ENCODE measurements around the gene IFI6. TPM values are rescaled to one million over a fixed set of nuclear protein-coding genes. Genes with fewer than 3 reads are reported as not detected.
"Not testable (repeated sequence)": the region's sequence is repeated elsewhere in the genome, so short reads cannot be mapped to it uniquely, and the experiment has no call there.

Gene IFI6
- total RNA-seq, 1 experiment from 2014 or later = 44.5 TPM

- no peak for TF ChIP-seq CTCF (IDR thresholded peaks at IDR 0.05; ENCODE audit: insufficient read depth in 1 of 2, low read depth in 1 of 2, low read length in 1 of 2, severe bottlenecking in 1 of 2, unreplicated experiment in 1 of 2)
- H3K4me1 ChIP-seq = no peaks in the 10 kb centered on the region
- H3K27me3 ChIP-seq (replicated peaks; ENCODE audit: control insufficient read depth, insufficient read depth, low read length) = no peaks in the 10 kb centered on the region
- H3K36me3 ChIP-seq (ENCODE audit: control insufficient read depth, insufficient read depth, low read length) = no peaks in the 10 kb centered on the region
- intact Hi-C loops (cut with micrococcal nuclease; ENCODE audit: unreplicated experiment) = no loop called here
- Mint-ChIP-seq H3K27ac (ENCODE audit: unreplicated experiment) (no peak overlapping the region), H3K27me3 (ENCODE audit: insufficient read depth, unreplicated experiment) (no peaks in the 10 kb centered on the region), H3K36me3 (ENCODE audit: insufficient read depth, unreplicated experiment) (no peaks in the 10 kb centered on the region), H3K9me3 (ENCODE audit: unreplicated experiment) (no peaks in the 10 kb centered on the region), H3K4me3 (ENCODE audit: unreplicated experiment) (no peak overlapping the region), H3K4me1 (ENCODE audit: low read depth, unreplicated experiment) (no peaks in the 10 kb centered on the region)
- BruUV-seq (replicated peaks) = no TSS peak
- H3K9me3 ChIP-seq = no peaks in the 10 kb centered on the region
- no peak overlapping the region for H3K4me3 ChIP-seq (ENCODE audit: low read depth, low read length)
- ChIA-PET CTCF (interaction anchor here (0.6 to 0.9 kb wide), 2 partner anchors 41 to 72 kb away, joined by 3 read pairs; no protein-coding TSS in a partner anchor), POLR2A (no interaction called here)
- no peak for DNase-seq
Observed at GRCh38 chr1:27628712-27629111, 43.3 kb downstream of the IFI6 start.

GRCh38 chr1:27627733-27628132 lies 44.3 kb downstream of the IFI6 start:
- H3K4me3 ChIP-seq (ENCODE audit: low read depth, low read length); POLR2A ChIA-PET; H3K36me3 ChIP-seq (ENCODE audit: control insufficient read depth, insufficient read depth, low read length); H3K9me3 ChIP-seq; H3K27me3 ChIP-seq (replicated peaks; ENCODE audit: control insufficient read depth, insufficient read depth, low read length); H3K27me3 Mint-ChIP-seq (ENCODE audit: insufficient read depth, unreplicated experiment); intact Hi-C loops (cut with micrococcal nuclease; ENCODE audit: unreplicated experiment); H3K4me1 Mint-ChIP-seq (ENCODE audit: low read depth, unreplicated experiment); H3K9me3 Mint-ChIP-seq (ENCODE audit: unreplicated experiment); H3K4me3 Mint-ChIP-seq (ENCODE audit: unreplicated experiment); DNase-seq; BruUV-seq (replicated peaks); H3K36me3 Mint-ChIP-seq (ENCODE audit: insufficient read depth, unreplicated experiment); H3K4me1 ChIP-seq; H3K27ac Mint-ChIP-seq (ENCODE audit: unreplicated experiment): not testable (repeated sequence)
- CTCF ChIA-PET = interaction anchor here (1.0 kb wide), 1 partner anchor 14 kb away, joined by 4 read pairs; no protein-coding TSS in a partner anchor

GRCh38 chr1:27627061-27627460 lies 44.9 kb downstream of the IFI6 start:
- POLR2A ChIA-PET = no interaction called here
- Histone ChIP-seq H3K9me3 (no peaks in the 10 kb centered on the region), H3K27me3 (replicated peaks; ENCODE audit: control insufficient read depth, insufficient read depth, low read length) (no peaks in the 10 kb centered on the region), H3K36me3 (ENCODE audit: control insufficient read depth, insufficient read depth, low read length) (no peaks in the 10 kb centered on the region), H3K4me3 (ENCODE audit: low read depth, low read length) (no peak overlapping the region), H3K4me1 (no peaks in the 10 kb centered on the region)
- DNase-seq = no peak
- no TSS peak for BruUV-seq (replicated peaks)
- no peak for TF ChIP-seq CTCF (IDR thresholded peaks at IDR 0.05; ENCODE audit: insufficient read depth in 1 of 2, low read depth in 1 of 2, low read length in 1 of 2, severe bottlenecking in 1 of 2, unreplicated experiment in 1 of 2)
- CTCF ChIA-PET = no interaction called here
- no peaks in the 10 kb centered on the region for H3K9me3 Mint-ChIP-seq (ENCODE audit: unreplicated experiment)
- no peaks in the 10 kb centered on the region for H3K36me3 Mint-ChIP-seq (ENCODE audit: insufficient read depth, unreplicated experiment)
- H3K4me3 Mint-ChIP-seq (ENCODE audit: unreplicated experiment) = no peak overlapping the region
- intact Hi-C loops (cut with micrococcal nuclease; ENCODE audit: unreplicated experiment) = no loop called here
- no peak overlapping the region for H3K27ac Mint-ChIP-seq (ENCODE audit: unreplicated experiment)
- H3K27me3 Mint-ChIP-seq (ENCODE audit: insufficient read depth, unreplicated experiment) = peaks cover 2% of the 10 kb centered on the region
- H3K4me1 Mint-ChIP-seq (ENCODE audit: low read depth, unreplicated experiment) = no peaks in the 10 kb centered on the region
